Naive thymus-derived CD4-positive, alpha-beta T cell (primary cell): ENCODE results near the gene FHIP1B. TPM values are rescaled to one million over a fixed set of nuclear protein-coding genes. Genes with fewer than 3 reads are reported as not detected.

ENCODE experiments used
- ATAC-seq: fragments of 150-1000 bp; cut with Tn5 transposase; 2 replicates; pipeline ENCODE4 v1.10.0; 2021; ENCODE audit warnings: mild to moderate bottlenecking, moderate library complexity
- CTCF ChIA-PET: fragments of 350-600 bp; sonication (Branson Sonifier 250); formaldehyde crosslinking; loops from one replicate; lab custom pipeline; 2021; ENCODE audit warnings: antibody characterized with exemption; lab: Charles Lee
- POLR2A ChIA-PET: fragments of 350-600 bp; sonication (Branson Sonifier 250); formaldehyde crosslinking; loops from one replicate; lab custom pipeline; 2021; ENCODE audit warnings: antibody characterized with exemption, inconsistent platforms; lab: Charles Lee
- DNase-seq, 9 donors: peaks; one replicate each; pipeline versions ENCODE4 v3.0.0 to v3.0.0-alpha.2; 2020 to 2022; ENCODE audit warnings: mixed read lengths in 1 of 9
- H3K27ac ChIP-seq: one replicate; pipeline ENCODE4 v1.7.0; 2013; ENCODE audit warnings: mild to moderate bottlenecking, low read depth, low read length, moderate library complexity
- H3K27me3 ChIP-seq, 2 donors: one replicate each; pipeline ENCODE4 v1.7.0; 2013; ENCODE audit warnings: low read length in 2 of 2, mild to moderate bottlenecking in 2 of 2, moderate library complexity in 2 of 2; ENCODE audit not compliant: control insufficient read depth in 2 of 2, insufficient read depth in 2 of 2
- H3K36me3 ChIP-seq, 3 experiments: 1 replicate in 2 of 3; 2 replicates in 1 of 3; pipeline ENCODE4 v1.7.0; 2013; ENCODE audit warnings: low read length in 3 of 3, mild to moderate bottlenecking in 3 of 3, moderate library complexity in 1 of 3; ENCODE audit not compliant: insufficient read depth in 3 of 3, control insufficient read depth in 2 of 3
- H3K4me1 ChIP-seq, 2 donors: one replicate each; pipeline ENCODE4 v1.7.0; 2013; ENCODE audit warnings: low read length in 2 of 2, mild to moderate bottlenecking in 2 of 2, moderate library complexity in 1 of 2; ENCODE audit not compliant: control insufficient read depth in 2 of 2, insufficient read depth in 2 of 2
- H3K4me3 ChIP-seq: 2 replicates; pipeline ENCODE4 v1.7.0; 2013; ENCODE audit warnings: mild to moderate bottlenecking, low read length
- H3K9me3 ChIP-seq, 3 experiments: 1 replicate in 2 of 3; 2 replicates in 1 of 3; pipeline ENCODE4 v1.7.0; 2013; ENCODE audit warnings: low read length in 3 of 3; ENCODE audit not compliant: control insufficient read depth in 2 of 3
- H3K27ac Mint-ChIP-seq, 9 donors: one replicate each; pipeline ENCODE4 v1.8.0; 2020 to 2022; ENCODE audit warnings: mixed read lengths in 9 of 9, mild to moderate bottlenecking in 8 of 9, moderate library complexity in 5 of 9, inconsistent platforms in 2 of 9
- H3K27me3 Mint-ChIP-seq, 5 donors: one replicate each; pipeline ENCODE4 v1.8.0; 2021 to 2022; ENCODE audit warnings: mixed read lengths in 5 of 5, mild to moderate bottlenecking in 1 of 5
- H3K36me3 Mint-ChIP-seq, 5 donors: one replicate each; pipeline ENCODE4 v1.8.0; 2020 to 2022; ENCODE audit warnings: mixed read lengths in 5 of 5, mild to moderate bottlenecking in 3 of 5, inconsistent platforms in 1 of 5
- H3K4me1 Mint-ChIP-seq, 7 donors: one replicate each; pipeline ENCODE4 v1.8.0; 2020 to 2022; ENCODE audit warnings: mixed read lengths in 7 of 7, mild to moderate bottlenecking in 3 of 7, inconsistent platforms in 1 of 7
- H3K4me3 Mint-ChIP-seq, 10 donors: one replicate each; pipeline ENCODE4 v1.8.0; 2020 to 2022; ENCODE audit warnings: mild to moderate bottlenecking in 10 of 10, mixed read lengths in 10 of 10, moderate library complexity in 6 of 10, inconsistent platforms in 2 of 10
- H3K9me3 Mint-ChIP-seq, 11 donors: one replicate each; pipeline ENCODE4 v1.8.0; 2020 to 2022; ENCODE audit warnings: mixed read lengths in 11 of 11, mild to moderate bottlenecking in 4 of 11, inconsistent platforms in 1 of 11, moderate library complexity in 1 of 11
- intact Hi-C, 2 donors: fragments of 100-400 bp; cut with micrococcal nuclease; formaldehyde crosslinking; loops; one replicate each; pipeline ENCODE4 v1.15.1; 2023
- polyA plus RNA-seq, 2 donors: library from polyadenylated mRNA; unstranded; fragments of 300-500 nt; fragmentation: Illumina TruSeq; gene quantifications; one replicate each; pipeline ENCODE4 v1.2.3, GENCODE V29; 2021
- total RNA-seq, 6 experiments: library from RNA in 5 of 6; stranded (reverse) in 5 of 6; gene quantifications; 1 replicate in 5 of 6; 2 replicates in 1 of 6; pipeline ENCODE4 v1.2.3 and lab custom pipeline; 2021 to 2026

FHIP1B gene
- total and polyA plus RNA-seq, 7 experiments from 2014 or later, result 9.7 to 52.4 (median 31.4) TPM

GRCh38 chr11:6269994-6270393 is 35.6 kb upstream of the FHIP1B start:
- H3K4me1 ChIP-seq, result no peaks in the 10 kb centered on the region
- CTCF ChIA-PET, result no interaction called here
- DNase-seq (no peak), ATAC-seq (peak; percentile 20)
- peaks cover 26 to 56% (median 44%) of the 10 kb centered on the region in 5 donors for H3K27me3 Mint-ChIP-seq
- peaks cover 0 to 6% (median 0%) of the 10 kb centered on the region in 11 donors for H3K9me3 Mint-ChIP-seq
- H3K27me3 ChIP-seq, result no peaks in the 10 kb centered on the region
- H3K4me1 Mint-ChIP-seq, result peaks cover 0 to 4% (median 0%) of the 10 kb centered on the region in 7 donors
- H3K36me3 ChIP-seq, result no peaks in the 10 kb centered on the region
- no peak overlapping the region for H3K27ac ChIP-seq
- no peak overlapping the region for H3K27ac Mint-ChIP-seq
- H3K36me3 Mint-ChIP-seq, result no peaks in the 10 kb centered on the region
- POLR2A ChIA-PET, result no interaction called here
- no peak overlapping the region for H3K4me3 Mint-ChIP-seq
- intact Hi-C loops, result no loop called here
- no peaks in the 10 kb centered on the region for H3K9me3 ChIP-seq
- H3K4me3 ChIP-seq, result no peak overlapping the region

- Mint-ChIP-seq H3K4me1 (peaks cover 0 to 4% (median 0%) of the 10 kb centered on the region in 7 donors), H3K27ac (no peak overlapping the region), H3K4me3 (no peak overlapping the region), H3K9me3 (peaks cover 0 to 5% (median 0%) of the 10 kb centered on the region in 11 donors), H3K27me3 (peaks cover 20 to 55% (median 45%) of the 10 kb centered on the region in 5 donors), H3K36me3 (no peaks in the 10 kb centered on the region)
- no peaks in the 10 kb centered on the region for H3K36me3 ChIP-seq
- no peaks in the 10 kb centered on the region for H3K9me3 ChIP-seq
- no peak overlapping the region for H3K4me3 ChIP-seq
- ChIA-PET POLR2A (no interaction called here), CTCF (interaction anchor here (1.5 kb wide), 1 partner anchor 85 kb away, joined by 3 read pairs; no protein-coding TSS in a partner anchor)
- no peaks in the 10 kb centered on the region for H3K4me1 ChIP-seq
- ATAC-seq (no peak), DNase-seq (no peak)
- no peaks in the 10 kb centered on the region for H3K27me3 ChIP-seq
- intact Hi-C loops, result no loop called here
- no peak overlapping the region for H3K27ac ChIP-seq
Measured at GRCh38 chr11:6268820-6269219, 34.4 kb upstream of the FHIP1B start.

DNA sequence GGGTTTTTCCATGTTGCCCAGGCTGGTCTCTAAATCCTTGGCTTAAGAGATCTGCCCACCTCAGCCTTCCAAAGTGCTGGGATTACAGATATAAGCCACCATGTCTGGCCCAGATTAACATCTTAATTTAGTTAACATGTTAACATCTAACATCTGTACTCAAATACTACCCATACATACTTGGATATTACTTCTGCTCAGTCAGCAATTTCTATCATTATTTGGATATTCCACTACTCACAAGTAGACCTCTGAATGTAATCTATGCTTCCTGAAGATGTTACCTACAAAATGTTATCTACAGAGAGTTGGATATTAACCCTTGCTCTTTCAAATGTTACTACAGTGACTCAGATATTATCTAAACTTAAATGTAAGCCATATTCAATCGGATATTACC is 29.2 kb upstream of the FHIP1B start:
- intact Hi-C loops, result no loop called here
- H3K27ac Mint-ChIP-seq, result no peak overlapping the region

DNA sequence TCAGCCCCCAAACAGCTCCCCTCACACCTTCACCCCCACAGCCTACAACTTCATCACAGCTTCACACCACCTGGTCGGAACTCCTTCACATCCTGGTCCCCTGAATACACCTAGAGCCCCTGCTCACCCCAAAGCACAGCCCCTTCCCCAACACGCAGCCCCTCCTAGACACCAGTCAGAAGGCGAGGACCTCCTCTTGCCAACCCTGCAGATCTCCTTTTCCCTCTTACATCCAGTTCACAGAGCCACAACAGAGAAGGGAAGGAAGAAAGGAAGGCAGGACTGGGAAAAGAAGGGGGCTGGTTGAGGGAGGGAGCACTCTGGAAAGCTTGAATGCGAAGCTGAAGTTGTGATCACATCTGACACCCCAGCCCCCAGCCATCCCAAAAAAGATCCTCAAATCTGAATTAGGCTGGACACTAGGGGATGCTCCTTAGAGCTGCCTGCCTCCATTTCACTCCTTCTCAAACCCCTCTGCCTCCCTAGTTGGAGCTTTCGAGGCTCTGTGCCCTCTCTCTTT is 25.8 kb upstream of the FHIP1B start:
- CTCF ChIA-PET, result interaction anchor here (2.8 kb wide), 1 partner anchor 9 kb away, joined by 14 read pairs; no protein-coding TSS in a partner anchor
- Histone ChIP-seq H3K9me3 (no peaks in the 10 kb centered on the region), H3K4me3 (peak overlapping the region; percentile 57), H3K27me3 (peaks cover 8 to 15% of the 10 kb centered on the region in 2 donors), H3K27ac (no peak overlapping the region), H3K4me1 (peaks cover 0 to 13% of the 10 kb centered on the region in 2 donors), H3K36me3 (no peaks in the 10 kb centered on the region)
- H3K27ac Mint-ChIP-seq, result no peak overlapping the region
- H3K36me3 Mint-ChIP-seq, result no peaks in the 10 kb centered on the region
- H3K4me3 Mint-ChIP-seq, result no peak overlapping the region
- no peaks in the 10 kb centered on the region for H3K9me3 Mint-ChIP-seq
- no peak for DNase-seq
- H3K27me3 Mint-ChIP-seq, result peaks cover 1 to 29% (median 23%) of the 10 kb centered on the region in 5 donors
- no peak for ATAC-seq
- intact Hi-C loops, result no loop called here
- POLR2A ChIA-PET, result no interaction called here
- peaks cover 0 to 10% (median 0%) of the 10 kb centered on the region in 7 donors for H3K4me1 Mint-ChIP-seq

More for the DNA sequence above, 29.2 kb upstream of the FHIP1B start:
- Histone ChIP-seq H3K4me1 (peaks cover 0 to 10% of the 10 kb centered on the region in 2 donors), H3K9me3 (no peaks in the 10 kb centered on the region), H3K4me3 (no peak overlapping the region), H3K27ac (no peak overlapping the region), H3K36me3 (no peaks in the 10 kb centered on the region), H3K27me3 (peaks cover 8 to 10% of the 10 kb centered on the region in 2 donors)
- no peak for DNase-seq
- Mint-ChIP-seq H3K4me1 (peaks cover 0 to 6% (median 0%) of the 10 kb centered on the region in 7 donors), H3K27me3 (peaks cover 9 to 34% (median 24%) of the 10 kb centered on the region in 5 donors), H3K4me3 (no peak overlapping the region), H3K36me3 (no peaks in the 10 kb centered on the region), H3K9me3 (no peaks in the 10 kb centered on the region)
- ChIA-PET CTCF (no interaction called here), POLR2A (no interaction called here)
- ATAC-seq, result no peak

GRCh38 chr11:6258571-6259081 is 24.2 kb upstream of the FHIP1B start:
- H3K27ac Mint-ChIP-seq, result no peak overlapping the region
- Histone ChIP-seq H3K4me3 (peak overlapping the region; percentile 57), H3K27me3 (peaks cover 8 to 15% of the 10 kb centered on the region in 2 donors), H3K4me1 (peaks cover 0 to 13% of the 10 kb centered on the region in 2 donors), H3K9me3 (no peaks in the 10 kb centered on the region), H3K27ac (no peak overlapping the region), H3K36me3 (no peaks in the 10 kb centered on the region)
- no peaks in the 10 kb centered on the region for H3K36me3 Mint-ChIP-seq
- H3K27me3 Mint-ChIP-seq, result peaks cover 0 to 17% (median 8%) of the 10 kb centered on the region in 5 donors
- DNase-seq (no peak), ATAC-seq (peak; percentile 44)
- CTCF ChIA-PET, result no interaction called here
- no peaks in the 10 kb centered on the region for H3K9me3 Mint-ChIP-seq
- H3K4me3 Mint-ChIP-seq, result peak overlapping the region in 6 of 10 donors; percentile 64 to 86 (median 82)
- peaks cover 0 to 10% (median 0%) of the 10 kb centered on the region in 7 donors for H3K4me1 Mint-ChIP-seq
- POLR2A ChIA-PET, result interaction anchor here (0.9 kb wide), 1 partner anchor 61 kb away, joined by 3 read pairs; no protein-coding TSS in a partner anchor
- intact Hi-C loops, result loop anchor here in 1 of 2 donors (1.0 kb wide), 1 partner anchor 23 kb away; no protein-coding TSS in a partner anchor

DNA sequence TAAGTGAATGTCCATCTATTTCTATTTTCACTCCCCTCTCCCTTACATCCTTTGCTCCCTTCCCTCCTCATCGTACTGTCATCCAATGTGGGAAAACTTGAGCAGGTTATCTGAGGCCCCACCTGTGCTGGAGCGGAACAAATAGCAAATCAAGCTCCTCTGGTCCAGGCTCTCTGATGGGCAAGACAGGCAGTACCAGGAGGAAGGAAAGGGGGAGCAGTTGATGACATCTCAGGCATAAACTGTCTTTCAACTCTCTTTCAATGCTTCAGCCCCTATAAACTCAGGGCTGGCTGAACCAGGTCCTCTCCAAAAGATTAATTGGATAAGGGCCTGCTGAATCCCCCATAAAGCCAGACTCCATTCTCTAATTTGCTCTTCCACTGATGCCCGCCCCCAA is 23.7 kb upstream of the FHIP1B start:
- DNase-seq (no peak), ATAC-seq (no peak)
- peaks cover 0 to 17% (median 8%) of the 10 kb centered on the region in 5 donors for H3K27me3 Mint-ChIP-seq
- ChIA-PET CTCF (interaction anchor here (1.2 kb wide), 1 partner anchor 105 kb away, joined by 3 read pairs; no protein-coding TSS in a partner anchor), POLR2A (interaction anchor here (0.9 kb wide), 1 partner anchor 61 kb away, joined by 3 read pairs; no protein-coding TSS in a partner anchor)
- peaks cover 0 to 10% (median 0%) of the 10 kb centered on the region in 7 donors for H3K4me1 Mint-ChIP-seq
- H3K36me3 Mint-ChIP-seq, result no peaks in the 10 kb centered on the region
- intact Hi-C loops, result no loop called here
- no peak overlapping the region for H3K27ac ChIP-seq
- peak overlapping the region in 3 of 10 donors; percentile 81 to 83 (median 83) for H3K4me3 Mint-ChIP-seq
- H3K9me3 ChIP-seq, result no peaks in the 10 kb centered on the region
- H3K9me3 Mint-ChIP-seq, result no peaks in the 10 kb centered on the region
- H3K4me1 ChIP-seq, result peaks cover 0 to 13% of the 10 kb centered on the region in 2 donors
- no peaks in the 10 kb centered on the region for H3K36me3 ChIP-seq
- H3K27ac Mint-ChIP-seq, result no peak overlapping the region
- no peak overlapping the region for H3K4me3 ChIP-seq
- peaks cover 8 to 15% of the 10 kb centered on the region in 2 donors for H3K27me3 ChIP-seq
